ENCODE results near the gene FGFRL1.

DNA sequence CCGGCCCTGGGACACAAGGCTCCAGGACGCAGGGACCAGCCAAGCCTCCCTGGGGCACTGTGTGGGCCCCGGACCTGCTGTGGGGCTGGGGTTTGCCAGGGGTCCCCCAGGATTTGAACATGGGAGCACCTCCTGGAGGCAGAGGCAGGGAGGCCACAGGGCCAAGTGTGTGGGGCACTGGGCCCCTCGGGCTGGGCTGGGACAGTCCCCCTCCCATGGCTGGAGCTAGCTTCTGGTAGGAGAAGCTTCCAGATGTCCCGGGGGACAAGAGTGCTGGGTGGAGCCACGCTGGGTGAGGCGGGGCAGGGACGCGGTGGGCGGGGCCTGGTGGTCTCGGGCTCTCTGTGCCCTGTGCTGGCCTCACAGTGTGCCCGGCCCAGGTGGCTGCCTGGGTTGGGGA, 18.6 kb downstream of the FGFRL1 start:
- TF ChIP-seq POLR2AphosphoS5 (IDR thresholded peaks at IDR 0.05; ENCODE audit: low read depth, low read length) = no peak
- TF ChIP-seq POLR2A (IDR thresholded peaks at IDR 0.05; ENCODE audit: low read depth, low read length) = no peak

Data from GM12891 (cell line).